Endothelial cell of umbilical vein (primary cell): ENCODE data around the gene RIOX2.

Experiments
- JUN ChIP-seq: IDR thresholded peaks from 2 replicates; pipeline ENCODE4 v1.6.1; 2011; ENCODE audit warnings: borderline replicate concordance, low read depth; ENCODE audit not compliant: insufficient read length, insufficient read depth
- POLR2A ChIP-seq: IDR thresholded peaks from 2 replicates; pipeline ENCODE4 v1.6.1; 2012; ENCODE audit warnings: low read depth, mild to moderate bottlenecking, control low read depth, low read length
- TF ChIP-seq, protein P1 (sequence below), 2 donors: IDR thresholded peaks; 1 replicate in 1 of 2; 2 replicates in 1 of 2; pipeline ENCODE4 v1.5.1; 2011; ENCODE audit warnings: low read length in 2 of 2, mild to moderate bottlenecking in 2 of 2, moderate library complexity in 2 of 2, control low read depth in 1 of 2, inconsistent platforms in 1 of 2, low read depth in 1 of 2; ENCODE audit not compliant: insufficient read depth in 1 of 2; ENCODE audit errors: extremely low read depth in 1 of 2
- TF ChIP-seq, protein P2 (sequence below): IDR thresholded peaks from 2 replicates; pipeline ENCODE4 v1.6.1; 2011; ENCODE audit not compliant: insufficient read depth, insufficient read length

DNA sequence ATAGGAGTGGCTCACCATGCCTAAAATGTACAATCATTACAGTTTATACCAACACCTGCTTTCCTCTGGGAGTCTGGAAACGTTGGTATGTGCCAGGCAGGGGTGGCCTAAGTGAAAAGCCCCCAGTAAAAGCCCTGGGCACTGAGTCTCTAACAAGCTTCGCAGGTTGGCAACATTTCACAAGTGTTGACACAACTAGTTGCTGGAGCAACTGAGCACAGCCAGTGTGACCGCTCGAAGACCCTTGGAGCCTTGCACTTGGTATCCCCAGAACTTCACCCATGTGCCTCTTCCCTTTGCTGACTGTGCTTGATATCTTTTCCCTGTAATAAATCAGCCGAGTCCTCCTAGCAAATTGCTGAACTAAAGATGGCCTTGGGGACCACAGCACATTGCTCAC is 2.7 kb downstream of the RIOX2 start:
- TF ChIP-seq, protein P1, sequence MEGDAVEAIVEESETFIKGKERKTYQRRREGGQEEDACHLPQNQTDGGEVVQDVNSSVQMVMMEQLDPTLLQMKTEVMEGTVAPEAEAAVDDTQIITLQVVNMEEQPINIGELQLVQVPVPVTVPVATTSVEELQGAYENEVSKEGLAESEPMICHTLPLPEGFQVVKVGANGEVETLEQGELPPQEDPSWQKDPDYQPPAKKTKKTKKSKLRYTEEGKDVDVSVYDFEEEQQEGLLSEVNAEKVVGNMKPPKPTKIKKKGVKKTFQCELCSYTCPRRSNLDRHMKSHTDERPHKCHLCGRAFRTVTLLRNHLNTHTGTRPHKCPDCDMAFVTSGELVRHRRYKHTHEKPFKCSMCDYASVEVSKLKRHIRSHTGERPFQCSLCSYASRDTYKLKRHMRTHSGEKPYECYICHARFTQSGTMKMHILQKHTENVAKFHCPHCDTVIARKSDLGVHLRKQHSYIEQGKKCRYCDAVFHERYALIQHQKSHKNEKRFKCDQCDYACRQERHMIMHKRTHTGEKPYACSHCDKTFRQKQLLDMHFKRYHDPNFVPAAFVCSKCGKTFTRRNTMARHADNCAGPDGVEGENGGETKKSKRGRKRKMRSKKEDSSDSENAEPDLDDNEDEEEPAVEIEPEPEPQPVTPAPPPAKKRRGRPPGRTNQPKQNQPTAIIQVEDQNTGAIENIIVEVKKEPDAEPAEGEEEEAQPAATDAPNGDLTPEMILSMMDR (IDR thresholded peaks at IDR 0.05; ENCODE audit: extremely low read depth in 1 of 2, insufficient read depth in 1 of 2, low read depth in 1 of 2, low read length in 2 of 2) = no peak
- TF ChIP-seq, protein P2, sequence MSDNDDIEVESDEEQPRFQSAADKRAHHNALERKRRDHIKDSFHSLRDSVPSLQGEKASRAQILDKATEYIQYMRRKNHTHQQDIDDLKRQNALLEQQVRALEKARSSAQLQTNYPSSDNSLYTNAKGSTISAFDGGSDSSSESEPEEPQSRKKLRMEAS = no peak
- no peak for TF ChIP-seq POLR2A
- no peak for TF ChIP-seq JUN
